GM21529 (cell line): Measurements from ENCODE around the gene ERP29.
A peak's percentile ranks its signal among the peaks of the same experiment; 100 is the strongest.
"Not testable (repeated sequence)": the region's sequence is repeated elsewhere in the genome, so short reads cannot be mapped to it uniquely, and the experiment has no call there.

Experiments
- ATAC-seq: cut with Tn5 transposase; IDR thresholded peaks from one replicate; pipeline ENCODE4 v1.9.1; 2021; ENCODE audit not compliant: unreplicated experiment

ERP29 gene

GRCh38 chr12:112001576-112001975 is 11.7 kb upstream of the ERP29 start:
- no peak for ATAC-seq

DNA sequence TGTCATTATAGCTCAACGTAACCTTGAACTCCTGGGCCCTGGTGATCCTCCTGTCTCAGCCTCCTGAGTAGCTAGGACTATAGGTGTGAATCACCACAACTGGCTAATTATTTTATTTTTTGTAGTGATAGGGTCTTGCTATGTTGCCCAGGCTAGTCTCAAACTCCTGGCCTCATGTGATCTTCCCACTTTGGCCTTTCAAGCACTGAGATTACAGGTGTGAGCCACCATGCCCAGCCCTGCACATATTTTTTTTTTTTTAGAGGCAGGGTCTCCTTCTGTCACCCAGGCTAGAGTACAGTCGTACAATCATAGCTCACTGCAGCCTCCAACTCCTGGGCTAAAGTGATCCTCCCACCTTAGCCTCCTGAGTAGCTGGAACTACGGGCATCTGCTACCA is 9.2 kb upstream of the ERP29 start:
- ATAC-seq = no peak

- ATAC-seq = no peak
Measured at GRCh38 chr12:112005419-112006395, 7.5 kb upstream of the ERP29 start.

- ATAC-seq = no peak
Measured at GRCh38 chr12:112007945-112008344, 5.3 kb upstream of the ERP29 start.

- ATAC-seq = no peak
Measured at GRCh38 chr12:112008918-112009317, 4.3 kb upstream of the ERP29 start.

DNA sequence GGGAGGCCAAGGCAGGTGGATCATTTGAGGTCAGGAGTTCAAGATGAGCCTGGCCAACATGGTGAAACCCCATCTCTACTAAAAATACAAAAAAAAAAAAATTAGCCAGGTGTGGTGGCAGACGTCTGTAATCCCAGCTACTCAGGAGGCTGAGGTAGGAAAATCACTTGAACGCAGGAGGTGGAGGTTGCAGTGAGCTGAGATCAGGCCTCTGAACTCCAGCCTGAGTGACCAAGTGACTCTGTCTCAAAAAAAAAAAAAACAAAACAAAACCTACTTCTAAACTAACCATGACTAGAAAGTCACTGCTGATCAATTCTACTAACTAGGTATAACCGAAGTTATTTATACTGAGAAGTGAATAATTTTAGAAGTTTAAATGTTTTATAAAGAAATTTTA is 3.6 kb upstream of the ERP29 start:
- not testable (repeated sequence) for ATAC-seq

DNA sequence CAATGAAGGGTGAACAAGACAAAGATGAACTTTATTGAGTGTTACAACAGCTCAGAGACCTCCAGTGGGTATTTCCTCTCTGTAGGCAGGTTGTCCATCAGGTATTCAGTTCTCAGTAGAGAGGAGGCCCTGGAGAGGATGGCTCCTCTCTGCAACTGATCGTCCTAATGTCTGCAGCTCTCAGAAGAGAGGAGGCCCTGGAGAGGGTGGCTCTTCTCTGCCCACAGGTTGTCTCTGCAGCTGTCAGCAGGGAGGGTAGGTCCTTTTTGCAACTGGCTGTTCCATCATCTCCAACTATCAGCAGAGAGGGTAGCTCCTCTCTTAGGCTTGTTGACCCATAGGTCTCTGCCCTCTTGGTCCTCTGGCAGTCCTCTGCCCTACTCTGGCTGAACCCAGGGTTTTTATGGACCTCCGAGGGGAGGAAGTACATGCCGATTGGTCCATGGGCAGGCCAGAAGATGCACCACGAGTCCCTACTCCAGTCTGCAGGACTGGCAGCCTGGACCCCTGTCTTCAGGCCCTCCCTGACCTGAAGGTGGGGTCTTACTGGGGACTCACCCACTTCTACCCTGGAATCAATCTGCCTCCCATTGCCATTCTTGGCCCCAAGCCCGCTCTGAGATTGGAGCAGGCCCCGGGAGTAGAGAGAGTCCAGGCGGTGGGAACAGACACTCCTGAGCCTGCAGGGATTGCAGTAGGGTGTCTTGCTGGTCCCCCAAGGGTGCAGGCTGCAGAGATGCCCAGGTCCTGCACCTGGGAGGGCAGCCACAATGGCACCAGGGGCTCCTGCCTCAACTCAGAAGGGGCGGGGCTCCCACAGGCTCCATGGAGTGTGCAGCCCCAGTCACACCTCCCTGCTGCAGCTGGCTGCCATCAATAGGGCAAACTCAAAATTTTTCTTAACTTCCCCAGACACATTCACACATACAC is 2.5 kb upstream of the ERP29 start:
- no peak for ATAC-seq

GRCh38 chr12:112011685-112012084 is 1.5 kb upstream of the ERP29 start:
- no peak for ATAC-seq

- ATAC-seq = peak; percentile 4
Measured at GRCh38 chr12:112013601-112014402, 576 bp downstream of the ERP29 start.

DNA sequence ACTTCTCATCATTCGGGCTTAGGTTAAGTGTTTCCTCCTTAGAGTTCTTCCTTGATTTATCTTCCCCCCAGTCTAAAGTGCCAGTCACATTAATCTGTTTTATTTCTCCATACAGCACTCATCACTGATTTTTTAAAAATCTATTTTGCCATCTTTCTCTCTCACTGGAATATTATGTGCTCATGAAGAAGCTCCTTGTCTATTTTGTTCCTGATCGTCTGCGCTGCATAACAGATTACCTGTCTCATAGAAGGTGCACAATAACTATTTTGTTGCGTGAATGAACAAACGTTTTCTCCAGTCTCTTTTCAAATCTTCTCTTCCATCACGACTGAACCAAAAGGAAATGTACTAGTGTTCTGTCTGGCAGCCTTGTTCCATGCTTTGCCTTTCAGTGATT is 2.7 kb downstream of the ERP29 start:
- no peak for ATAC-seq

- no peak for ATAC-seq
Measured at GRCh38 chr12:112017041-112017440, 3.8 kb downstream of the ERP29 start.

- ATAC-seq = no peak
Measured at GRCh38 chr12:112018571-112019237, 5.5 kb downstream of the ERP29 start.

- ATAC-seq = no peak
Measured at GRCh38 chr12:112020947-112021457, 7.8 kb downstream of the ERP29 start.

DNA sequence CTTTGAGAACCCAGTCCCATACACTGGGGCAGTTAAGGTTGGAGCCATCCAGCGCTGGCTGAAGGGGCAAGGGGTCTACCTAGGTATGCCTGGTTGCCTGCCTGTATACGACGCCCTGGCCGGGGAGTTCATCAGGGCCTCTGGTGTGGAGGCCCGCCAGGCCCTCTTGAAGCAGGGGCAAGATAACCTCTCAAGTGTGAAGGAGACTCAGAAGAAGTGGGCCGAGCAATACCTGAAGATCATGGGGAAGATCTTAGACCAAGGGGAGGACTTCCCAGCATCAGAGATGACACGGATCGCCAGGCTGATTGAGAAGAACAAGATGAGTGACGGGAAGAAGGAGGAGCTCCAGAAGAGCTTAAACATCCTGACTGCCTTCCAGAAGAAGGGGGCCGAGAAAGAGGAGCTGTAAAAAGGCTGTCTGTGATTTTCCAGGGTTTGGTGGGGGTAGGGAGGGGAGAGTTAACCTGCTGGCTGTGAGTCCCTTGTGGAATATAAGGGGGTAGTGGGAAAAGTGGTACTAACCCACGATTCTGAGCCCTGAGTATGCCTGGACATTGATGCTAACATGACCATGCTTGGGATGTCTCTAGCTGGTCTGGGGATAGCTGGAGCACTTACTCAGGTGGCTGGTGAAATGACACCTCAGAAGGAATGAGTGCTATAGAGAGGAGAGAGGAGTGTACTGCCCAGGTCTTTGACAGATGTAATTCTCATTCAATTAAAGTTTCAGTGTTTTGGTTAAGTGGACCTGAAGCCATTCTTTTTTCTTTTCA is 9.2 kb downstream of the ERP29 start:
- ATAC-seq = no peak

DNA sequence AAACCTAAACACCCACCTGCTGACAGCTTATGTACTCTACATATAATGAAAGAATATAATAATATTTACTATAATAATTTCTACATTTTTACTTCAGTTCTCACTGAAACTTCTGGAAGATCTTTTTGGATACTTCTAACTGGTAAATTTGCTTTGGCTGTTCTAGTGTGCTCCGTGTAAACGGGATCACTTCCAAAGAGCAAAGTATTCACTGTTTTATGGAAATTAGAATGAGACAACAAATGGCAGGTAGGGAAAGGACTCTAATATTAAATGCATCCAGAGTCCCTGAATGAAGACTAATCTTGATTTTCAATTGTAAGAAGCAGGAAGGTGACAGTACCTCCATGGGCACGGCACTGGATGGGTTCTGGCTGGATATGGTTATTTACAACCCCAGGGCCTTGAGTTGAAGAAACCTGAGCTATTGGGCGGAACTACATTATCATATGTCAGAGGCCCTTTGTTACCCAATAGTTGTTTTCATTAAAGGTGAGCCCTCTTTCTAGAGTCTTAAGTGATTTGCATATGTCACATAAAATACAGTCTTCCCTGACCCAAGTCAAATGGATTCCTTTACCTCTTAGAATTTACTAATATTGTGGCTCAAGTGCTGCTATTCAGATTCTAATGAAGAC is 10.7 kb downstream of the ERP29 start:
- ATAC-seq = no peak

- ATAC-seq = no peak
Measured at GRCh38 chr12:112025808-112026375, 12.7 kb downstream of the ERP29 start.

DNA sequence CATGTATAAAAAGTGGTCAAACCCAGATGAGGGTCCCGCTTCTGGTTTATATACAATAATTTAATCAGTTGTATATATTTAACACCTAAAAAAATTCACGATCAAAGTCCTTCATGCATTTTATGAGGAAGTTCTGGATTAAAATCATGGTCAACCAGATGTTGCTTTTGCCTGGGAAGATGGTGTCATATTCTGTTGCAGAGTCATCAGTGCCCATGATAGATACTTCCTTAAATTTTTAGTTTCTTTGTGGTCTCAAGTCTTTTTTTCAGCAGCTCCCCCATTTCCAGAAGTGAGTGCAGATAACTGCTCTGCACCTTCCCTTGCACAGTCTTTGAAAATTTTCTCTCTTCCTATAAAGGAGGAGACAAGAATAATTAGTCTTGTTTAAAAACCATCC is 16.1 kb downstream of the ERP29 start:
- ATAC-seq = no peak

- no peak for ATAC-seq
Measured at GRCh38 chr12:112031472-112031871, 18.2 kb downstream of the ERP29 start.

DNA sequence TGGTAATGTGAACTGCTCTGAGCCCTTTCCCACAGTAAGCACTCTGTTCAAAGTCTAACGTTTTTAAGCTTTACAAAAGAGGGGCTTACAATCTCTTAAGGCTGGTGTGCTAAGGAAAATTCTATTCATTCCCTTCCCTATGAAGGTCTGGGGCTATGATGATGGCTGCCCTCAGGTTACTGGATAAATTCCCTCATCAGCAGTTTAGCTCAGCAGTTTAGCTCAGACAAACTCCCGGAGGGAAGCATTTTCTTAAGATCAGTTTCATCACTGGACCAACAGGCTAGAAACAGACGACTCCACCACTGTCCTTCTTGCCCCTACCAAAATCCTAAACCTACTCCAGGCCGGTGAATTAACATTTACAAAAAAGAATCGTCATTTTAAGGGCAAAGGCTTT is 19.1 kb downstream of the ERP29 start:
- no peak for ATAC-seq
